H9 (cell line): Measurements from ENCODE around the gene UTS2R. TPM values are rescaled to one million over a fixed set of nuclear protein-coding genes. Genes with fewer than 3 reads are reported as not detected.

Experiments
- DNase-seq: peaks from one replicate; pipeline ENCODE4 v3.0.0-alpha.2; 2017
- H2AFZ ChIP-seq: one replicate; pipeline ENCODE4 v1.6.1; 2013; ENCODE audit warnings: mild to moderate bottlenecking, low read length, control low read depth, moderate library complexity
- H2AK5ac ChIP-seq: 2 replicates; pipeline ENCODE4 v1.6.1; 2013; ENCODE audit warnings: low read length, control low read depth, mixed read lengths; ENCODE audit not compliant: insufficient read length
- H2BK120ac ChIP-seq: one replicate; pipeline ENCODE4 v1.6.1; 2013; ENCODE audit warnings: low read depth, mild to moderate bottlenecking, low read length, control low read depth, inconsistent platforms; ENCODE audit not compliant: poor library complexity, severe bottlenecking
- H2BK12ac ChIP-seq: 2 replicates; pipeline ENCODE4 v1.6.1; 2013; ENCODE audit warnings: low read length, control low read depth, mixed read lengths, low read depth; ENCODE audit not compliant: insufficient read length
- H2BK15ac ChIP-seq: 2 replicates; pipeline ENCODE4 v1.6.1; 2013; ENCODE audit warnings: low read depth, low read length, control low read depth
- H2BK20ac ChIP-seq: one replicate; pipeline ENCODE4 v1.6.1; 2013; ENCODE audit warnings: low read depth, mild to moderate bottlenecking, low read length, control low read depth, inconsistent platforms; ENCODE audit not compliant: poor library complexity, severe bottlenecking
- H2BK5ac ChIP-seq: 2 replicates; pipeline ENCODE4 v1.6.1; 2013; ENCODE audit warnings: low read length, control low read depth, mixed read lengths; ENCODE audit not compliant: insufficient read length
- H3K14ac ChIP-seq: 2 replicates; pipeline ENCODE4 v1.6.1; 2013; ENCODE audit warnings: low read length, control low read depth; ENCODE audit not compliant: insufficient read depth
- H3K18ac ChIP-seq: 2 replicates; pipeline ENCODE4 v1.6.1; 2013; ENCODE audit warnings: low read depth, mild to moderate bottlenecking, mixed read lengths, low read length, control low read depth; ENCODE audit not compliant: insufficient read length
- H3K23ac ChIP-seq: 2 replicates; pipeline ENCODE4 v1.6.1; 2013; ENCODE audit warnings: low read length, control low read depth, mixed read lengths, low read depth; ENCODE audit not compliant: insufficient read length
- H3K23me2 ChIP-seq: 2 replicates; pipeline ENCODE4 v1.6.1; 2013; ENCODE audit warnings: low read depth, mild to moderate bottlenecking, mixed read lengths, low read length, control low read depth; ENCODE audit not compliant: insufficient read length, poor library complexity, severe bottlenecking
- H3K27ac ChIP-seq: 2 replicates; pipeline ENCODE4 v1.5.1; 2013; ENCODE audit warnings: low read length, control low read depth, mixed read lengths, low read depth; ENCODE audit not compliant: insufficient read length
- H3K27me3 ChIP-seq: 2 replicates; pipeline ENCODE4 v1.6.1; 2013; ENCODE audit warnings: low read length, control low read depth, inconsistent platforms; ENCODE audit not compliant: insufficient read depth
- H3K4ac ChIP-seq: 2 replicates; pipeline ENCODE4 v1.6.1; 2013; ENCODE audit warnings: low read depth, mild to moderate bottlenecking, control low read depth, inconsistent platforms, low read length, moderate library complexity
- H3K4me1 ChIP-seq: 2 replicates; pipeline ENCODE4 v1.6.1; 2013; ENCODE audit warnings: low read length, control low read depth, inconsistent platforms; ENCODE audit not compliant: insufficient read depth
- H3K4me2 ChIP-seq: 2 replicates; pipeline ENCODE4 v1.6.1; 2013; ENCODE audit warnings: low read length, control low read depth, mixed read lengths; ENCODE audit not compliant: insufficient read length, insufficient read depth
- H3K56ac ChIP-seq: 2 replicates; pipeline ENCODE4 v1.6.1; 2013; ENCODE audit warnings: low read depth, mild to moderate bottlenecking, mixed read lengths, low read length, control low read depth; ENCODE audit not compliant: insufficient read length
- H3K79me1 ChIP-seq: 2 replicates; pipeline ENCODE4 v1.6.1; 2013; ENCODE audit warnings: low read depth, mild to moderate bottlenecking, moderate library complexity, low read length, control low read depth, inconsistent platforms; ENCODE audit not compliant: insufficient read depth, poor library complexity, severe bottlenecking
- H3K79me2 ChIP-seq: 2 replicates; pipeline ENCODE4 v1.6.1; 2013; ENCODE audit warnings: low read length, control low read depth, inconsistent platforms; ENCODE audit not compliant: insufficient read depth
- H3K9ac ChIP-seq: 2 replicates; pipeline ENCODE4 v1.6.1; 2013; ENCODE audit warnings: low read length, control low read depth, mixed read lengths; ENCODE audit not compliant: insufficient read length; ENCODE audit errors: extremely low read depth
- H3K9me3 ChIP-seq: one replicate; pipeline ENCODE4 v1.6.1; 2013; ENCODE audit warnings: low read depth, low read length, inconsistent platforms; ENCODE audit not compliant: control insufficient read depth
- H3T11ph ChIP-seq: one replicate; pipeline ENCODE4 v1.6.1; 2013; ENCODE audit warnings: mild to moderate bottlenecking, low read length, control low read depth, inconsistent platforms
- H4K20me1 ChIP-seq: one replicate; pipeline ENCODE4 v1.6.1; 2013; ENCODE audit not compliant: control insufficient read depth, insufficient read length, insufficient read depth
- H4K5ac ChIP-seq: 2 replicates; pipeline ENCODE4 v1.6.1; 2013; ENCODE audit warnings: low read depth, mild to moderate bottlenecking, mixed read lengths, low read length, control low read depth; ENCODE audit not compliant: insufficient read length
- H4K8ac ChIP-seq: replicated peaks from 2 replicates; pipeline ENCODE4 v1.6.1; 2013; ENCODE audit warnings: low read length, control low read depth, mixed read lengths, low read depth; ENCODE audit not compliant: insufficient read length
- H4K91ac ChIP-seq: 2 replicates; pipeline ENCODE4 v1.6.1; 2013; ENCODE audit warnings: low read depth, mild to moderate bottlenecking, moderate library complexity, mixed read lengths, low read length, control low read depth; ENCODE audit not compliant: insufficient read length
- H3K27ac Mint-ChIP-seq, 3 experiments: 2 replicates in 2 of 3; 3 replicates in 1 of 3; pipeline ENCODE4 v1.8.0; 2020 to 2021; ENCODE audit warnings: mixed read lengths in 3 of 3, mild to moderate bottlenecking in 1 of 3, moderate library complexity in 1 of 3
- H3K27me3 Mint-ChIP-seq: 2 replicates; pipeline ENCODE4 v1.8.0; 2021; ENCODE audit warnings: low read depth, mild to moderate bottlenecking, moderate library complexity, mixed read lengths
- H3K36me3 Mint-ChIP-seq, 3 experiments: 2 replicates in 2 of 3; 3 replicates in 1 of 3; pipeline ENCODE4 v1.8.0; 2020 to 2021; ENCODE audit warnings: low read depth in 3 of 3, mixed read lengths in 3 of 3; ENCODE audit not compliant: insufficient read depth in 1 of 3
- H3K4me1 Mint-ChIP-seq, 2 experiments: 2 replicates each; pipeline ENCODE4 v1.8.0; 2020; ENCODE audit warnings: mixed read lengths in 2 of 2
- H3K4me3 Mint-ChIP-seq, 2 experiments: 2 replicates in 1 of 2; 3 replicates in 1 of 2; pipeline ENCODE4 v1.8.0; 2020 to 2021; ENCODE audit warnings: mild to moderate bottlenecking in 2 of 2, mixed read lengths in 2 of 2, moderate library complexity in 1 of 2
- H3K9me3 Mint-ChIP-seq, 2 experiments: 2 replicates in 1 of 2; 3 replicates in 1 of 2; pipeline ENCODE4 v1.8.0; 2020; ENCODE audit warnings: mild to moderate bottlenecking in 2 of 2, mixed read lengths in 2 of 2, moderate library complexity in 1 of 2
- CTCF ChIP-seq: fragments of 200-600 bp; sonication (generic); conservative IDR thresholded peaks from 3 replicates; pipeline ENCODE4 v1.8.0; 2021; ENCODE audit warnings: antibody characterized with exemption, mild to moderate bottlenecking
- WGBS: extraction: QIAGEN DNeasy Blood & Tissue Kit; methylation state at CpG from one replicate; pipeline ENCODE4 v1.1.7; 2013; ENCODE audit warnings: missing lambda C conversion rate, low lambda C conversion rate, mixed read lengths; ENCODE audit not compliant: insufficient read length; ENCODE audit errors: extremely low coverage; 5-methylcytosine and 5-hydroxymethylcytosine counted together
- total RNA-seq: library from RNA; stranded (reverse); gene quantifications from 2 replicates; pipeline ENCODE4 v1.2.1, GENCODE V29; 2021

Gene UTS2R
- total RNA-seq, 1 experiment from 2014 or later: 0.94 TPM

DNA sequence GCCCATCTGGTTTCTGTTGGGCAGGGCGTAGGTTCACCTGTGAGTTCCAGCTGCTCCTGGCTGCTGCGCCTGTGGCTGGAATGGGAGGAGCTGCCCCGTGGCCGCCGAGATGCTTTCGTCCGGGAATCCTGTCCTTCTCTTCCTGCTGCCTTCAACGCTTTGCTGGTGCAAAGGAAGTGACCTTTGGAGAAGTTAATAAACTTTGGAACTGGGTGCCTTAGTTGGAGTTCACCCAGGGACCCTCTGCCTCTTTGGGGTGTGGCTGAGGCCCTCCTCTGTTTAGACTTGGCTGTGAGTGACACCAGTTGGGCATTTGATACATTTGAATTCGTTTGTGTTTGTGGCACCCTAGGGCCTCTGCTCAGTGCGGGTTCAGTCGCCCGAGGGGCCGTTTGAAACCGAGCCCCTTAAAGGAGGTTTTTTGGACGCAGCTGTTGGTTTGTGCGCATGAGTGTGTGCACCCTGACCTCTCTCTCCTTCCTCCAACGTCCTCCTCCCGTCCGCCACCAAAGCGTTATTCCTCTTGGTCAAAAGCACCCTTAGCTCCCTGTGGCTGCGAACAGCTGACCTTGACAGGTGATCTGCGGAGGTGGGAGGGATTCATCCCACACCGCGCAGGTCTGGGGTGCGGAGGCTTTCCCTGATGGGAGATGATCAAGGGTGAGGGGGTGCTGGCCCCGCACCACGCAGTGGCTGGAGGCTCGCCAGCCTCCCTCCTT, 29.0 kb upstream of the UTS2R start:
- Histone ChIP-seq H4K5ac (no peak overlapping the region), H2BK5ac (no peak overlapping the region), H3K9ac (no peak overlapping the region), H4K8ac (no peak overlapping the region), H2BK15ac (no peak overlapping the region), H4K20me1 (no peaks in the 10 kb centered on the region), H3K27ac (no peak overlapping the region), H2AK5ac (no peak overlapping the region), H3K4me1 (no peaks in the 10 kb centered on the region), H3T11ph (no peak overlapping the region), H3K4me2 (no peak overlapping the region), H3K23me2 (peaks cover 2% of the 10 kb centered on the region), H3K79me1 (no peaks in the 10 kb centered on the region), H3K79me2 (no peaks in the 10 kb centered on the region), H4K91ac (no peak overlapping the region), H3K14ac (no peak overlapping the region), H3K18ac (no peak overlapping the region), H3K9me3 (no peaks in the 10 kb centered on the region), H2BK20ac (no peak overlapping the region), H3K23ac (no peak overlapping the region), H2BK12ac (no peak overlapping the region), H3K27me3 (no peaks in the 10 kb centered on the region; the same call in 1 of the 2 replicates), H2BK120ac (no peak overlapping the region), H2AFZ (no peak overlapping the region), H3K56ac (no peak overlapping the region), H3K4ac (no peak overlapping the region)
- no CpG with 5 or more reads among the region's 28 CpGs for WGBS
- peaks cover 3 to 8% (median 6%) of the 10 kb centered on the region in 3 experiments; a peak in 5 of 7 replicates for H3K36me3 Mint-ChIP-seq
- H3K4me1 Mint-ChIP-seq: peaks cover 13 to 20% of the 10 kb centered on the region in 2 experiments
- H3K4me3 Mint-ChIP-seq: no peak overlapping the region
- peaks cover 61% of the 10 kb centered on the region for H3K27me3 Mint-ChIP-seq
- no peak for DNase-seq
- no peak overlapping the region for H3K27ac Mint-ChIP-seq
- no peak for TF ChIP-seq CTCF
- peaks cover 14 to 15% of the 10 kb centered on the region in 2 experiments for H3K9me3 Mint-ChIP-seq
